ENCODE results near the gene KIF14. TPM values are rescaled to one million over a fixed set of nuclear protein-coding genes. Genes with fewer than 3 reads are reported as not detected.
A peak's percentile ranks its signal among the peaks of the same experiment; 100 is the strongest.

KIF14 gene
- total and polyA plus RNA-seq, 2 donors (not counting 3 experiments of a cell fraction or from before 2014, with no cell fraction given) = 1.5 to 13.8 TPM

GRCh38 chr1:200640963-200641401 lies 20.4 kb upstream of the KIF14 start:
- H3K9me3 ChIP-seq (replicated peaks; ENCODE audit: control insufficient read depth, insufficient read depth, low read length) = no peaks in the 10 kb centered on the region
- intact Hi-C loops (cut with micrococcal nuclease) = loop anchor here (1.0 kb wide), 1 partner anchor 28 kb away; the partner anchor contains the start of gene DDX59
- DNase-seq (ENCODE audit: low read depth, low spot score) (peak; percentile 11), FAIRE-seq (no peak)
- H3K79me2 ChIP-seq (ENCODE audit: control insufficient read depth, insufficient read depth, low read length) = no peaks in the 10 kb centered on the region
- H2AFZ ChIP-seq (ENCODE audit: low read depth, low read length) = peak overlapping the region; percentile 64
- ChIA-PET CTCF (interaction anchor here (1.2 to 6.1 kb wide), 2 partner anchors 12 to 19 kb away, joined by 3 to 33 read pairs; no protein-coding TSS in a partner anchor), POLR2A (interaction anchor here (0.6 kb wide), 1 partner anchor 41 kb away, joined by 3 read pairs; no protein-coding TSS in a partner anchor)
- H3K27me3 ChIP-seq (ENCODE audit: control insufficient read depth in 2 of 2, insufficient read depth in 2 of 2, low read length in 2 of 2) = no peaks in the 10 kb centered on the region
- H3K4me1 ChIP-seq (ENCODE audit: control insufficient read depth, extremely low read depth, insufficient read depth, low read length) = peaks cover 14% of the 10 kb centered on the region
- H3K27ac ChIP-seq (ENCODE audit: insufficient read depth, low read depth, low read length) = no peak overlapping the region
- no peaks in the 10 kb centered on the region for H4K20me1 ChIP-seq (replicated peaks; ENCODE audit: control insufficient read depth, extremely low read depth, insufficient read depth, low read length)
- no peak overlapping the region for H3K9ac ChIP-seq (replicated peaks; ENCODE audit: extremely low read depth, insufficient read depth, low read length)
- TF ChIP-seq MAX (IDR thresholded peaks at IDR 0.05; ENCODE audit: insufficient read depth, insufficient read length) (no peak), EZH2 (IDR thresholded peaks at IDR 0.05; ENCODE audit: borderline replicate concordance, low read depth, low read length, severe bottlenecking) (no peak), POLR2A (IDR thresholded peaks at IDR 0.05; ENCODE audit: low read depth, low read length) (no peak), GATA2 (IDR thresholded peaks at IDR 0.05; ENCODE audit: insufficient read depth, insufficient read length, low read depth, low read length) (no peak), MYC (IDR thresholded peaks at IDR 0.05; ENCODE audit: low read depth, low read length) (no peak), CTCF (IDR thresholded peaks at IDR 0.05; ENCODE audit: extremely low read depth in 1 of 2, insufficient read depth in 1 of 2, low read depth in 1 of 2, low read length in 2 of 2) (no peak), JUN (IDR thresholded peaks at IDR 0.05; ENCODE audit: borderline replicate concordance, insufficient read depth, insufficient read length, low read depth) (no peak), POLR2AphosphoS5 (IDR thresholded peaks at IDR 0.05; ENCODE audit: insufficient read depth, low read depth, low read length) (no peak), FOS (IDR thresholded peaks at IDR 0.05; ENCODE audit: borderline replicate concordance, insufficient read depth, low read length) (no peak)
- H3K4me2 ChIP-seq (ENCODE audit: insufficient read depth, low read length) = no peak overlapping the region
- no TSS peak for BruUV-seq (replicated peaks)
- no peaks in the 10 kb centered on the region for H3K9me1 ChIP-seq (replicated peaks; ENCODE audit: control insufficient read depth, extremely low read depth, insufficient read depth, low read length)
- H3K4me3 ChIP-seq (replicated peaks in 1 of 3; ENCODE audit: insufficient read depth in 1 of 3, low read depth in 1 of 3, low read length in 3 of 3) = no peak overlapping the region
- H3K36me3 ChIP-seq (ENCODE audit: control insufficient read depth in 2 of 2, extremely low read depth in 1 of 2, insufficient read depth in 2 of 2, low read length in 2 of 2) = no peaks in the 10 kb centered on the region
- dilution Hi-C loops (cut with MboI; ENCODE audit: extremely low pct_ligation_motif_present, low sequenced_read_pairs) = no loop called here

Measured in endothelial cell of umbilical vein (primary cell).